Calu3 (cell line): Measurements from ENCODE around the gene SRP72. TPM values are rescaled to one million over a fixed set of nuclear protein-coding genes. Genes with fewer than 3 reads are reported as not detected.

Experiments used
- BruUV-seq: library from RNA; stranded (reverse); fragments of 400-500 nt; replicated peaks from 2 replicates; lab custom pipeline; 2021; lab: Mats Ljungman, UMichigan
- CTCF ChIA-PET: fragments of 300-600 bp; sonication (Branson Sonifier 250); formaldehyde crosslinking; loops from one replicate; lab custom pipeline; 2022; ENCODE audit warnings: antibody characterized with exemption; lab: Charles Lee
- DNase-seq: peaks from one replicate; pipeline ENCODE4 v3.0.0; 2022
- H3K27ac Mint-ChIP-seq: one replicate; pipeline ENCODE4 v1.8.0; 2022; ENCODE audit warnings: mixed read lengths; ENCODE audit not compliant: unreplicated experiment
- H3K27me3 Mint-ChIP-seq: one replicate; pipeline ENCODE4 v1.8.0; 2022; ENCODE audit warnings: mixed read lengths; ENCODE audit not compliant: unreplicated experiment
- H3K36me3 Mint-ChIP-seq: one replicate; pipeline ENCODE4 v1.8.0; 2022; ENCODE audit warnings: mild to moderate bottlenecking, moderate library complexity, mixed read lengths; ENCODE audit not compliant: insufficient read depth, unreplicated experiment
- H3K4me1 Mint-ChIP-seq: one replicate; pipeline ENCODE4 v1.8.0; 2022; ENCODE audit warnings: mild to moderate bottlenecking, low read depth, mixed read lengths; ENCODE audit not compliant: unreplicated experiment
- H3K4me3 Mint-ChIP-seq: one replicate; pipeline ENCODE4 v1.8.0; 2022; ENCODE audit warnings: mild to moderate bottlenecking, low read depth, moderate library complexity, mixed read lengths; ENCODE audit not compliant: unreplicated experiment
- H3K9me3 Mint-ChIP-seq: one replicate; pipeline ENCODE4 v1.8.0; 2022; ENCODE audit warnings: low read depth, mixed read lengths; ENCODE audit not compliant: unreplicated experiment
- intact Hi-C: fragments of 100-400 bp; cut with micrococcal nuclease; formaldehyde crosslinking; loops from one replicate; pipeline ENCODE4 v1.10.0; 2022; ENCODE audit not compliant: unreplicated experiment
- total RNA-seq: library from RNA; stranded (reverse); gene quantifications from 2 replicates; pipeline ENCODE4 v1.2.3, GENCODE V29; 2022
- TF ChIP-seq, protein P1 (sequence below): fragments of 200-600 bp; IDR thresholded peaks from one replicate; pipeline ENCODE4 v1.8.0; 2022; ENCODE audit warnings: antibody characterized with exemption; ENCODE audit not compliant: unreplicated experiment

SRP72 gene
- total RNA-seq, 1 experiment from 2014 or later: 78.0 TPM

DNA sequence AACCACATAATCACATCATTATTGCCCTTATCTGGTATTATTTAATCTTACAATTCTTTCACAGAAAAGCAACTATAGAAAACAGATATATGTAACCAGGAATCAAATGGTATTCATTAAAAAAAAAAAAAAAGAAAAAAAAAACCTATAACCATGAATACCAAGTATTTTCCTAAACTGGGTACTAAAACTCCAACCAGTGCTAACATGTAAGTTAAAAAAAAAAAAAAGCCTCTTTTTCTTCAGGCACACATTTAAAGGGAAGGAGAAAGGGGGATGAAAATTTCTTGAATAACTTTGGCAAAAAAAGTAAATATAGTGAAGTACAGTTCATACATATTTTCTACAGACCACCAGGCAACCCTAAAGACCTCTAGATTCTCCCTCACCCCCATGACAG, 34.1 kb upstream of the SRP72 start:
- Mint-ChIP-seq H3K27me3 (no peaks in the 10 kb centered on the region), H3K27ac (peak overlapping the region; percentile 56), H3K4me1 (peaks cover 9% of the 10 kb centered on the region), H3K36me3 (peaks cover 45% of the 10 kb centered on the region), H3K9me3 (no peaks in the 10 kb centered on the region), H3K4me3 (peak overlapping the region; percentile 95)
- BruUV-seq: no TSS peak
- no peak for DNase-seq
- TF ChIP-seq, protein P1, sequence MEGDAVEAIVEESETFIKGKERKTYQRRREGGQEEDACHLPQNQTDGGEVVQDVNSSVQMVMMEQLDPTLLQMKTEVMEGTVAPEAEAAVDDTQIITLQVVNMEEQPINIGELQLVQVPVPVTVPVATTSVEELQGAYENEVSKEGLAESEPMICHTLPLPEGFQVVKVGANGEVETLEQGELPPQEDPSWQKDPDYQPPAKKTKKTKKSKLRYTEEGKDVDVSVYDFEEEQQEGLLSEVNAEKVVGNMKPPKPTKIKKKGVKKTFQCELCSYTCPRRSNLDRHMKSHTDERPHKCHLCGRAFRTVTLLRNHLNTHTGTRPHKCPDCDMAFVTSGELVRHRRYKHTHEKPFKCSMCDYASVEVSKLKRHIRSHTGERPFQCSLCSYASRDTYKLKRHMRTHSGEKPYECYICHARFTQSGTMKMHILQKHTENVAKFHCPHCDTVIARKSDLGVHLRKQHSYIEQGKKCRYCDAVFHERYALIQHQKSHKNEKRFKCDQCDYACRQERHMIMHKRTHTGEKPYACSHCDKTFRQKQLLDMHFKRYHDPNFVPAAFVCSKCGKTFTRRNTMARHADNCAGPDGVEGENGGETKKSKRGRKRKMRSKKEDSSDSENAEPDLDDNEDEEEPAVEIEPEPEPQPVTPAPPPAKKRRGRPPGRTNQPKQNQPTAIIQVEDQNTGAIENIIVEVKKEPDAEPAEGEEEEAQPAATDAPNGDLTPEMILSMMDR: no peak
- intact Hi-C loops: no loop called here
- CTCF ChIA-PET: no interaction called here

DNA sequence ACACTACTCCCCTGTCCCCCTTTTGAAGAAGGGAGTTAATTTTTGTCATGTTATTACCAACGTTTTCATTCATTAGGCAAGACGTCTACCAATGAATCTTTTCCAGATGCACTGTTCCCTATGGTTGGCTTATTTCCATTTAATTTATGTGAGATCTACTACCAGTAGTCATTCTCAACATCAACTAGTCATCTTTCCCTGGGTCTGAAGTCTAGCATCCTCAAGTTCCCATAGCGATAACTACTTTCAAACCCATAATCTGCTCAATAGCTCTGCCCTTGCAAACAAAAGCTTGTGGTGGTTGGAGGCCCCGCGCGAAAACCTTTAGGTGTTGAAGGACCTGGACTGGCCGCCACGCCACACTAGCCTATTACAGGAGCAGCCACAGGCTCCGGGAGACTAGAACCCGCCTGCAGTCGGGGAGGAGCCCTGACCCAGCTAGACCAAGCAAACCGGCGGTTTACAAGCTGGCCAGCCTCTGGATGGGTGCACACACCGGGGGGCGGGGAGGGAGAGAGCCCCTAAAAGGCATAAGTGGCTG, 32.7 kb upstream of the SRP72 start:
- TF ChIP-seq, protein P1: no peak
- H3K36me3 Mint-ChIP-seq: peaks cover 45% of the 10 kb centered on the region
- H3K4me3 Mint-ChIP-seq: peak overlapping the region; percentile 95
- no TSS peak for BruUV-seq
- H3K4me1 Mint-ChIP-seq: peaks cover 6% of the 10 kb centered on the region
- intact Hi-C loops: no loop called here
- no peaks in the 10 kb centered on the region for H3K9me3 Mint-ChIP-seq
- no peaks in the 10 kb centered on the region for H3K27me3 Mint-ChIP-seq
- H3K27ac Mint-ChIP-seq: peak overlapping the region; percentile 47
- peak; percentile 60 for DNase-seq
- CTCF ChIA-PET: interaction anchor here (1.7 kb wide), 1 partner anchor 9 kb away, joined by 6 read pairs; no protein-coding TSS in a partner anchor

GRCh38 chr4:56435140-56435926, 32.1 kb upstream of the SRP72 start, which contains the start of gene PPAT:
TSS of gene PPAT (minus strand) at chr4:56435615. CDS start at chr4:56435477, 138 bp downstream.
- H3K4me3 Mint-ChIP-seq: peak within 1 kb of the TSS; percentile 95
- peaks cover 12% of the 10 kb centered on the region for H3K4me1 Mint-ChIP-seq
- H3K9me3 Mint-ChIP-seq: no peaks in the 10 kb centered on the region
- intact Hi-C loops: no loop called here
- peaks cover 45% of the 10 kb centered on the region for H3K36me3 Mint-ChIP-seq
- TF ChIP-seq, protein P1: no peak
- peak within 1 kb of the TSS; percentile 88 for H3K27ac Mint-ChIP-seq
- CTCF ChIA-PET: interaction anchor here (1.0 to 1.7 kb wide), 2 partner anchors 10 to 25 kb away, joined by 3 to 6 read pairs; no protein-coding TSS in a partner anchor
- no peaks in the 10 kb centered on the region for H3K27me3 Mint-ChIP-seq
- BruUV-seq: no TSS peak
- peak; percentile 96 for DNase-seq

GRCh38 chr4:56438766-56439165, 28.7 kb upstream of the SRP72 start:
- Mint-ChIP-seq H3K4me3 (no peak overlapping the region), H3K36me3 (peaks cover 53% of the 10 kb centered on the region), H3K27me3 (no peaks in the 10 kb centered on the region), H3K27ac (no peak overlapping the region), H3K9me3 (no peaks in the 10 kb centered on the region), H3K4me1 (peaks cover 23% of the 10 kb centered on the region)
- TF ChIP-seq, protein P1: no peak
- intact Hi-C loops: no loop called here
- CTCF ChIA-PET: no interaction called here
- BruUV-seq: no TSS peak
- DNase-seq: no peak
